Trophoblast cell (in vitro differentiated cells and primary cell): ENCODE measurements around the gene TAS2R50.

ENCODE experiments used
- DNase-seq, 2 donors: peaks; one replicate each; pipeline ENCODE4 v3.0.0-alpha.2; 2016
- H2AFZ ChIP-seq: 2 replicates; pipeline ENCODE4 v1.6.1; 2013; ENCODE audit warnings: low read length, moderate library complexity, mild to moderate bottlenecking; ENCODE audit not compliant: insufficient read depth, poor library complexity
- H2AK5ac ChIP-seq: 2 replicates; pipeline ENCODE4 v1.6.1; 2013; ENCODE audit warnings: mild to moderate bottlenecking, low read length
- H2BK120ac ChIP-seq: 2 replicates; pipeline ENCODE4 v1.6.1; 2013; ENCODE audit warnings: low read length, mild to moderate bottlenecking, moderate library complexity; ENCODE audit not compliant: insufficient read depth, poor library complexity
- H2BK12ac ChIP-seq: 2 replicates; pipeline ENCODE4 v1.6.1; 2013; ENCODE audit warnings: mild to moderate bottlenecking, low read length, moderate library complexity
- H2BK5ac ChIP-seq: 2 replicates; pipeline ENCODE4 v1.6.1; 2013; ENCODE audit warnings: low read length, low read depth, moderate library complexity, mild to moderate bottlenecking; ENCODE audit not compliant: poor library complexity
- H3K14ac ChIP-seq: 2 replicates; pipeline ENCODE4 v1.6.1; 2013; ENCODE audit warnings: mild to moderate bottlenecking, low read length
- H3K18ac ChIP-seq: 2 replicates; pipeline ENCODE4 v1.6.1; 2013; ENCODE audit warnings: mild to moderate bottlenecking, low read length
- H3K23ac ChIP-seq: 2 replicates; pipeline ENCODE4 v1.6.1; 2013; ENCODE audit warnings: low read length
- H3K27ac ChIP-seq: 2 replicates; pipeline ENCODE4 v1.5.1; 2013; ENCODE audit warnings: low read depth, mild to moderate bottlenecking, inconsistent platforms, low read length, moderate library complexity
- H3K27me3 ChIP-seq: 2 replicates; pipeline ENCODE4 v1.6.1; 2013; ENCODE audit warnings: inconsistent platforms, mild to moderate bottlenecking, low read length, moderate library complexity; ENCODE audit not compliant: insufficient read depth
- H3K36me3 ChIP-seq, 2 experiments: 1 replicate in 1 of 2; 2 replicates in 1 of 2; pipeline ENCODE4 v1.6.1; 2013; ENCODE audit warnings: low read length in 2 of 2, mild to moderate bottlenecking in 2 of 2, moderate library complexity in 1 of 2; ENCODE audit not compliant: insufficient read depth in 2 of 2, control insufficient read depth in 1 of 2
- H3K4ac ChIP-seq: 2 replicates; pipeline ENCODE4 v1.6.1; 2013; ENCODE audit warnings: low read depth, mild to moderate bottlenecking, low read length, moderate library complexity
- H3K4me1 ChIP-seq, 2 experiments: 1 replicate in 1 of 2; 2 replicates in 1 of 2; pipeline ENCODE4 v1.6.1; 2013; ENCODE audit warnings: low read length in 2 of 2, mild to moderate bottlenecking in 2 of 2, moderate library complexity in 1 of 2; ENCODE audit not compliant: insufficient read depth in 2 of 2, control insufficient read depth in 1 of 2
- H3K4me2 ChIP-seq: 2 replicates; pipeline ENCODE4 v1.6.1; 2013; ENCODE audit warnings: inconsistent platforms, mild to moderate bottlenecking, low read length, moderate library complexity
- H3K4me3 ChIP-seq: 2 replicates; pipeline ENCODE4 v1.5.1; 2013; ENCODE audit warnings: mild to moderate bottlenecking, low read depth, low read length, inconsistent platforms
- H3K79me1 ChIP-seq: one replicate; pipeline ENCODE4 v1.6.1; 2013; ENCODE audit warnings: low read length
- H3K79me2 ChIP-seq: 2 replicates; pipeline ENCODE4 v1.6.1; 2013; ENCODE audit warnings: low read length, mild to moderate bottlenecking; ENCODE audit not compliant: control insufficient read depth, insufficient read depth, poor library complexity
- H3K9ac ChIP-seq: 2 replicates; pipeline ENCODE4 v1.6.1; 2013; ENCODE audit warnings: mild to moderate bottlenecking, low read length
- H3K9me3 ChIP-seq: 2 replicates; pipeline ENCODE4 v1.6.1; 2013; ENCODE audit warnings: low read depth, mild to moderate bottlenecking, control low read depth, inconsistent platforms, low read length; ENCODE audit not compliant: insufficient read depth
- H4K12ac ChIP-seq: 2 replicates; pipeline ENCODE4 v1.6.1; 2013; ENCODE audit warnings: low read depth, mild to moderate bottlenecking, low read length, moderate library complexity
- H4K8ac ChIP-seq: 2 replicates; pipeline ENCODE4 v1.6.1; 2013; ENCODE audit warnings: low read depth, mild to moderate bottlenecking, low read length, moderate library complexity
- H4K91ac ChIP-seq: one replicate; pipeline ENCODE4 v1.6.1; 2013; ENCODE audit warnings: low read depth, mild to moderate bottlenecking, low read length, moderate library complexity
- WGBS: extraction: QIAGEN DNeasy Blood & Tissue Kit; methylation state at CpG from one replicate; pipeline ENCODE4 v1.1.7; 2013; ENCODE audit warnings: missing lambda C conversion rate; ENCODE audit not compliant: insufficient read length, insufficient coverage; ENCODE audit errors: extremely low coverage; 5-methylcytosine and 5-hydroxymethylcytosine counted together

The TAS2R50 gene

DNA sequence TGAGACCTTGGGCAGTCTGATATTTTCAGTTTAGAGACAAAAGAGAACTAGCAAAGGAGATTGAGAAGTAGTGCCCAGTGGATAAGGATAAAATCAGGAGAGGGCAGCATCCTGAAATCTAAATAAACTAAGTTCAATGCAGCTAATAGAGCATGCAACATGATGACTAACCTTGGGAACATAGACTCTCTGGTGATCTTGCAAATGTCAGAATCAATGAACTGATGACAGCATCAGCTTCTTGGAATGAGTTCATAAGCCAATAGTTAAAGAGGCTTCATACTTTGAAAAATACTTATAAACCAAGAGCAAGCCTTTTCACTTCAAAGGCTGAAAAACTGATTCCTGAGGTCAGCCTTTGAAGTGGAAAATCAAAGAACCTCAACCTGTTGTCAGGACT lies 27.5 kb upstream of the TAS2R50 start:
- no peak overlapping the region for H2AK5ac ChIP-seq
- no peak overlapping the region for H4K12ac ChIP-seq
- no peak overlapping the region for H2BK120ac ChIP-seq
- no peaks in the 10 kb centered on the region for H3K36me3 ChIP-seq
- H2AFZ ChIP-seq = no peak overlapping the region
- no peaks in the 10 kb centered on the region for H3K9me3 ChIP-seq
- H3K79me2 ChIP-seq = no peaks in the 10 kb centered on the region
- H3K4ac ChIP-seq = no peak overlapping the region
- H3K14ac ChIP-seq = no peak overlapping the region
- no peak overlapping the region for H3K4me3 ChIP-seq
- H4K8ac ChIP-seq = no peak overlapping the region
- no peak overlapping the region for H2BK5ac ChIP-seq
- no peak for DNase-seq
- H2BK12ac ChIP-seq = no peak overlapping the region
- H3K18ac ChIP-seq = no peak overlapping the region
- H3K23ac ChIP-seq = no peak overlapping the region
- peaks cover 11 to 14% of the 10 kb centered on the region in 2 experiments for H3K4me1 ChIP-seq
- peaks cover 3% of the 10 kb centered on the region for H3K79me1 ChIP-seq
- no peak overlapping the region for H3K4me2 ChIP-seq
- H4K91ac ChIP-seq = no peak overlapping the region
- H3K9ac ChIP-seq = no peak overlapping the region
- no peaks in the 10 kb centered on the region for H3K27me3 ChIP-seq
- H3K27ac ChIP-seq = no peak overlapping the region

DNA sequence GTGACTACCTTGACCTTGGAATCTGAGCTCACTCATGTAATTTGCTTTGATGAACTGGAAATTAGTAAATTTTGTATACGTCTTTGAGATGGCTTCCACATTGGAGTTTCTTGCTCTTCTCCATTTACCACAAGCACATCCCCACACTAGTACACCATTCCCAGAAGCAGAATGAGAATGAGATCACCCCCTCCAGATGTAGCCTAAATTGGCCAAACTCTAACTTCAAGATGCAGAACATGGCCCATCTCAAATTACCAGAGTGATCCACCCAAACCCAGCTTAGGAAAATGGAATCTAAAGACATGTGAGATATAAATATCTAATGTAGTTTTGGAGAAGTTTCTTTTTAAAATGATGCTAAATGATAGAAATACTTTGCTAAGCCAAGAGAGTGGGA lies 20.9 kb upstream of the TAS2R50 start:
- Histone ChIP-seq H2AK5ac (no peak overlapping the region), H2BK12ac (no peak overlapping the region), H3K27ac (no peak overlapping the region), H4K8ac (no peak overlapping the region), H2AFZ (no peak overlapping the region), H3K9me3 (no peaks in the 10 kb centered on the region), H4K12ac (no peak overlapping the region), H2BK5ac (no peak overlapping the region), H3K14ac (no peak overlapping the region), H3K79me2 (no peaks in the 10 kb centered on the region), H3K4ac (no peak overlapping the region), H3K27me3 (no peaks in the 10 kb centered on the region), H3K4me3 (no peak overlapping the region), H3K4me1 (no peaks in the 10 kb centered on the region), H3K4me2 (no peak overlapping the region), H3K79me1 (no peaks in the 10 kb centered on the region), H3K9ac (no peak overlapping the region), H2BK120ac (no peak overlapping the region), H4K91ac (no peak overlapping the region), H3K36me3 (no peaks in the 10 kb centered on the region), H3K18ac (no peak overlapping the region), H3K23ac (no peak overlapping the region)
- no peak for DNase-seq
- WGBS = no CpG with 5 or more reads among the region's 1 CpG

DNA sequence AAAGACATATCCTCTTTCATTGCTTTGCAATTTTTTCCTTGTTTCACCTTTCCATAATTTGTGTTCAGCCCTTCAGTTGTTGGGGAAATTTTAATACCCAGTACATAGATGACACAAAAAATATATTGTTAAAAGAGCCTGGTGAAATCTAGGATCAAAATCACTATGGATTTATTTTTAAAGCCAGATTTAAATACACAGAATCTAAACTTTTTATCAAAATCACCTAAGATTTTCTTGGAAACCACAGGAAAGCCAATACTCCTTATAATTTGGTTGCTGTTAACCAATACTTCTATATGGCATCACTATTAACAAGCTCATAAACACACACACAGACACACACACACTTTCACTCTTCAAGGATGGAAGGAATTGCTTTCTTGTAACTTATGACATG lies 11.5 kb upstream of the TAS2R50 start, which contains the start of gene TAS2R20:
Gene TAS2R20, minus strand, starts transcription at position 101 of the 400 bp plus-strand sequence. CDS start 429 bp downstream, outside the sequence.
- no peak within 1 kb of the TSS for H3K14ac ChIP-seq
- no peak for DNase-seq
- H4K91ac ChIP-seq = no peak within 1 kb of the TSS
- H3K9me3 ChIP-seq = no peaks in the 10 kb centered on the region
- no peak within 1 kb of the TSS for H2BK5ac ChIP-seq
- no peaks in the 10 kb centered on the region for H3K79me2 ChIP-seq
- H3K18ac ChIP-seq = no peak within 1 kb of the TSS
- no peak within 1 kb of the TSS for H2AK5ac ChIP-seq
- H2BK120ac ChIP-seq = no peak within 1 kb of the TSS
- H4K8ac ChIP-seq = no peak within 1 kb of the TSS
- no peak within 1 kb of the TSS for H3K23ac ChIP-seq
- H4K12ac ChIP-seq = no peak within 1 kb of the TSS
- H3K9ac ChIP-seq = no peak within 1 kb of the TSS
- H2BK12ac ChIP-seq = no peak within 1 kb of the TSS
- peaks cover 0 to 7% of the 10 kb centered on the region in 2 experiments for H3K36me3 ChIP-seq
- H3K27ac ChIP-seq = no peak within 1 kb of the TSS
- H3K4me3 ChIP-seq = no peak within 1 kb of the TSS
- no peak within 1 kb of the TSS for H3K4me2 ChIP-seq
- H3K27me3 ChIP-seq = no peaks in the 10 kb centered on the region
- no peak within 1 kb of the TSS for H2AFZ ChIP-seq
- no peaks in the 10 kb centered on the region for H3K79me1 ChIP-seq
- H3K4ac ChIP-seq = no peak within 1 kb of the TSS
- H3K4me1 ChIP-seq = no peaks in the 10 kb centered on the region

DNA sequence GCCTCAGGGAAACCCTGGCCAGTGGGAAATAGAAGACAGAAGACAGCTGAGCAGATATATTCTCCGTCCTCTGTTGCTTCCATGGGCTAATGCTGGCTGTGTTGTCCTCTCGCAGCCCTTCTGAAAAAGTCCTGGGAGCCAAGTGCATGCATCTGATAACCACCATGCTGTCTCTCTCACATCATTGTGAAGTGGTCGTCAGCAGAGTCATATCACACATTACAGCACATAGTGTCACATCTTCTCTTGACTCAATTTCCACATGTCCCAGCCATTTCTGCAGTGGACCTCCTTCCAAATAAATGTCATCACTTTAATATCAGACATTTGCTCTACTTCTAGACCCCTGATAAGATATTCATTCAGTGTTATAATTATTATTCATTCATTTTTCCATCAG lies 7.6 kb upstream of the TAS2R50 start:
- no CpG with 5 or more reads among the region's 3 CpGs for WGBS
- Histone ChIP-seq H2BK12ac (no peak overlapping the region), H4K91ac (no peak overlapping the region), H3K27me3 (no peaks in the 10 kb centered on the region), H2BK120ac (no peak overlapping the region), H3K27ac (no peak overlapping the region), H3K4me2 (no peak overlapping the region), H3K4me1 (no peaks in the 10 kb centered on the region), H3K36me3 (peaks cover 0 to 7% of the 10 kb centered on the region in 2 experiments), H2BK5ac (no peak overlapping the region), H3K4ac (no peak overlapping the region), H3K9me3 (no peaks in the 10 kb centered on the region), H4K12ac (no peak overlapping the region), H2AFZ (no peak overlapping the region), H3K4me3 (no peak overlapping the region), H3K79me2 (no peaks in the 10 kb centered on the region), H3K14ac (no peak overlapping the region), H3K18ac (no peak overlapping the region), H3K79me1 (no peaks in the 10 kb centered on the region), H3K23ac (no peak overlapping the region), H3K9ac (no peak overlapping the region), H4K8ac (no peak overlapping the region), H2AK5ac (no peak overlapping the region)
- no peak for DNase-seq
